Testis (tissue), 2 donors: Measurements from ENCODE around the gene GRAMD1B.

Experiments used
- POLR2A ChIP-seq: fragments of 450-650 bp; IDR thresholded peaks from one replicate; pipeline ENCODE4 v1.6.1; 2017; ENCODE audit warnings: antibody characterized with exemption, mild to moderate bottlenecking, moderate library complexity
- TF ChIP-seq, protein P1 (sequence below), 3 experiments: fragments of 450-650 bp in 2 of 3; fragments of 200-600 bp in 1 of 3; sonication (generic) in 1 of 3; IDR thresholded peaks; one replicate each; pipeline ENCODE4 v1.5.1; 2016 to 2019; ENCODE audit warnings: antibody characterized with exemption in 3 of 3, mild to moderate bottlenecking in 2 of 3, moderate library complexity in 1 of 3

DNA sequence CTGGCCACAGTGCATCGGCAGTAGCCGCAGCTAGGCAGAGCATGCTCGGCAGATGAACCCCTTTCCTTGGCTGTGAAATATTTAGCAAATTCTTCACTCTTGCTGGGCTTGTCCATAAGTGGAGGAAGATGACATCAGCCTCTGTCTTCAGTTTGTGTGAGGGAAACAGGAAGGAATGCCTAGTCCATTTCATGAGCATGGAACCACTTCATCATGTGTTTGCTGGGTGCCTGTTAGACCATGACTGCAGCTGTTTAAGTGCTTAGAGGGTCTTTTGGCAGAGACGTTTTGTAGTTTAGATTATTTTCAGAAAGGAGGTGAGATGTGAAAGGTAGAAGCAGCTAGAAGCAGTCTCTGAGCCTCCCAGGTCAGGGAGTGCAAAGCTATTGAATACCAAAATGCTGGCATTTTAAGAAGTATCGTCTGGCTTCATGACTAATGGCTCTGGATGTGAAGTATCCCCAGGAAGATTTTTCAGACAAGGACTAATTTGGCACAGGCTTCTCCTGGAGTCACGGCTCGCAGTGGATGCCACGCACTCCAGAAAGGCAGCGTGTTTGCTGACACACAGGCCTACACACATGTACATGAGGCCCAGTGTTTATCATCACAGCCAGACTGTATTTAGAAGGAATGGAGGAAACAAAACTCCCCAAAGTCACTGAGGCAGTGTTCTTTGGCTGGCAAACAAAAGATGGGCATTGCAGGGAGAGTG lies 43.1 kb upstream of the GRAMD1B start:
- TF ChIP-seq, protein P1, sequence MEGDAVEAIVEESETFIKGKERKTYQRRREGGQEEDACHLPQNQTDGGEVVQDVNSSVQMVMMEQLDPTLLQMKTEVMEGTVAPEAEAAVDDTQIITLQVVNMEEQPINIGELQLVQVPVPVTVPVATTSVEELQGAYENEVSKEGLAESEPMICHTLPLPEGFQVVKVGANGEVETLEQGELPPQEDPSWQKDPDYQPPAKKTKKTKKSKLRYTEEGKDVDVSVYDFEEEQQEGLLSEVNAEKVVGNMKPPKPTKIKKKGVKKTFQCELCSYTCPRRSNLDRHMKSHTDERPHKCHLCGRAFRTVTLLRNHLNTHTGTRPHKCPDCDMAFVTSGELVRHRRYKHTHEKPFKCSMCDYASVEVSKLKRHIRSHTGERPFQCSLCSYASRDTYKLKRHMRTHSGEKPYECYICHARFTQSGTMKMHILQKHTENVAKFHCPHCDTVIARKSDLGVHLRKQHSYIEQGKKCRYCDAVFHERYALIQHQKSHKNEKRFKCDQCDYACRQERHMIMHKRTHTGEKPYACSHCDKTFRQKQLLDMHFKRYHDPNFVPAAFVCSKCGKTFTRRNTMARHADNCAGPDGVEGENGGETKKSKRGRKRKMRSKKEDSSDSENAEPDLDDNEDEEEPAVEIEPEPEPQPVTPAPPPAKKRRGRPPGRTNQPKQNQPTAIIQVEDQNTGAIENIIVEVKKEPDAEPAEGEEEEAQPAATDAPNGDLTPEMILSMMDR (IDR thresholded peaks at IDR 0.05), result no peak
- no peak for TF ChIP-seq POLR2A
